Measurements from ENCODE around the gene RTL3.

The RTL3 gene

DNA sequence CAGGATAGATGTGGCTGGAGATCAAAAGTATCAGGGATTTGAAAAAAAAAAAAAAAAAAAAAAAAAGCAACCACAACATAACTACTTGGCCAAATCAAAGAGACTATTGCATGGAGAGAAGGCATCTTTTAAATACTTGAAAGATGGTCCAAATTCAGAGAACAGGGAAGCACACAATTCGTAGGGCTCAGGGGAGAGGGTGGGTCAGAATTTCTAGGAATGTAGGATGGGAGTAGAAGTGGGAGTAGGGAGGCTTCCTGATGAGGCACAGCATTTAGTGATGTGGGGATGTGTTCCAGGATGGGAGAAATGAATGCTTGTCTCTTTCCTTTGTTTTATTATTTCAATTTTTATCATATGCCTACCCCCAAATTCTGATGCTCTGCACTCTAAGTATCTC lies 36.3 kb downstream of the RTL3 start:
- intact Hi-C loops (cut with DNase I) = no loop called here
- DNase-seq = no peak

DNA sequence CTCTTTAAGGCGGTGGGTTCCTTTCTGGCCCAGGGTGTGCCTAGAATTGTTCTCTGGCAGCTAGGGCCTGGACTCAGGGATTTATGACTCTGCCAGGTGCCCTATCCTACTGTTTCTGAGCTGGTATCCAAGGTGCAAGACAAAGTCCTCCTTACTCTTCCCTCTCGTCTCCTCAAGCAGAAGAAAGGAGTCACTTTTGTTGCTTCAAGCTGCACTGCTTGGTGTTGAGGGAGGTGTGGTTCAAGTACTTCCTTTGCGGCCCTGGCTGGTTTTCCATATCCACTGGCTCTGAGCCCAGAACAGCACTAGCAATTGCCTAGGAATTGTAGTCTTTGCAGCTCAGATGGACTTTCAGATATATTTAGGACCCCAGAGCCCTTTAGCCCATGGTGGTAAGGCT lies 39.3 kb downstream of the RTL3 start:
- intact Hi-C loops (cut with DNase I) = no loop called here
- no peak for DNase-seq

DNA sequence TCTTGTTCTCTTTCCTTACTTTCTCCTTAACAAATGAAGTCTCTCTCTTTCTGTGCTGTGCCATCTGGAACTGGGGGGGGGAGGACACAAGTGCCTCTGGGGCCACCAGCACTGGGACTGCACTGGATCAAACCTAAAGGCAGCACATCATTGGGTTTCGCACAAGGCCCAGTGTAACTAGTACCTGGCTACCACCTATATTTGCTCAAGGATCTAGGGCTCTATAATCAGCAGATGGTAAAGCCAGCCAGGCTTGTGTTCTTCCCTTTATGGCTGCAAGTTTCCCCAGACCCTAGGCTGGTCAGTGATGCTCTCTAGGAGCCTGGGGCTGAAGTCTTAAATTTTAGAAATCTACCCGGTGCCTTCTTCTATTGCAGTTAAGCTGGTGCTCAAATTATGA lies 40.1 kb downstream of the RTL3 start:
- DNase-seq = no peak
- intact Hi-C loops (cut with DNase I) = no loop called here

DNA sequence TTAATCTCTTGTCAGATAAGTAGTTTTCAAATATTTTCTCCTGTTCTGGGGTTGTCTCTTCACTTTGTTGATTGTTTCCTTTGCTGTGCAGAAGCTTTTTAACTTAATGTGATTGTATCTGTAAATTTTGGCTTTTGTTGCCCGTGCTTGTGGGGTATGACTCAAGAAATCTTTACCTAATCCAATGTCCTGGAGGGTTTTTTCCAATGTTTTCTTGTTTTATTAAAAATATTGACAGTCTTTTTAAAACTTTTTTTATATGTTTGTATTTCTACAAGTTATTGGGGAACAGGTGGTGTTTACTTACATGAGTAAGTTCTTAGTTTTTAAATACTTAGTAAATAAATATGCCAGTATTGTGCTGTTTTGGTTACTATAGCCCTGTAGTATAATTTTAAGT lies 44.9 kb downstream of the RTL3 start:
- DNase-seq = no peak
- intact Hi-C loops (cut with DNase I) = no loop called here
